GM18867 (cell line): ENCODE data around the gene MMAB.

Source experiments
- ATAC-seq: cut with Tn5 transposase; IDR thresholded peaks from one replicate; pipeline ENCODE4 v1.9.1; 2021; ENCODE audit warnings: mild to moderate bottlenecking, moderate library complexity; ENCODE audit not compliant: unreplicated experiment

The MMAB gene

GRCh38 chr12:109519787-109520186 is 53.5 kb downstream of the MMAB start:
- ATAC-seq = no peak

GRCh38 chr12:109518820-109519665 is 54.3 kb downstream of the MMAB start:
- no peak for ATAC-seq

GRCh38 chr12:109517619-109518018 is 55.7 kb downstream of the MMAB start:
- ATAC-seq = no peak

GRCh38 chr12:109513977-109514376 is 59.3 kb downstream of the MMAB start:
- no peak for ATAC-seq

- no peak for ATAC-seq
Measured at GRCh38 chr12:109513051-109513450, 60.3 kb downstream of the MMAB start.

- ATAC-seq = no peak
Measured at GRCh38 chr12:109512608-109513007, 60.7 kb downstream of the MMAB start.

GRCh38 chr12:109510196-109510595 is 63.1 kb downstream of the MMAB start:
- no peak for ATAC-seq

- ATAC-seq = no peak
Measured at GRCh38 chr12:109504068-109504467, 69.2 kb downstream of the MMAB start.
